A549 (cell line): ENCODE results near the gene HDHD2. TPM values are rescaled to one million over a fixed set of nuclear protein-coding genes. Genes with fewer than 3 reads are reported as not detected.

Experiments
- ATAC-seq, 2 experiments: fragments of 200-7000 bp in 1 of 2; fragments of >200 bp in 1 of 2; cut with Nextera tagmentation in 1 of 2; cut with Tn5 transposase in 1 of 2; 3 replicates each; pipeline versions ENCODE4 v1.8.0 to v1.9.1; 2018 to 2020; ENCODE audit warnings: mild to moderate bottlenecking in 1 of 2, moderate library complexity in 1 of 2
- CTCF ChIA-PET: fragments of 300-600 bp; sonication (Branson Sonifier 250); formaldehyde crosslinking; extraction: SDS; loops from one replicate; lab custom pipeline; 2021; ENCODE audit warnings: antibody characterized with exemption, inconsistent platforms; lab: Yijun Ruan, JAX
- POLR2A ChIA-PET: fragments of 350-600 bp; formaldehyde crosslinking; extraction: SDS; loops from one replicate; lab custom pipeline; 2021; ENCODE audit warnings: antibody characterized with exemption, inconsistent platforms; lab: Yijun Ruan, JAX
- DNase-seq, 2 experiments: peaks; one replicate each; pipeline versions ENCODE4 v3.0.0 to v3.0.0-alpha.2; 2011 to 2016; ENCODE audit warnings: low read depth in 1 of 2, low spot score in 1 of 2
- FAIRE-seq: peaks from 2 replicates; lab custom pipeline; 2011; peaks lifted over from hg19 to GRCh38; lab: Jason Lieb, UNC
- H3K27ac ChIP-seq, 2 experiments: fragments of >200 bp; sonication (Bioruptor Twin); formaldehyde crosslinking; 3 replicates each; pipeline ENCODE4 v1.5.1; 2016 to 2017
- H3K4me1 ChIP-seq: fragments of >200 bp; sonication (Bioruptor Twin); formaldehyde crosslinking; 3 replicates; pipeline ENCODE4 v1.6.1; 2016
- H3K4me2 ChIP-seq: fragments of >200 bp; sonication (Bioruptor Twin); formaldehyde crosslinking; 3 replicates; pipeline ENCODE4 v1.6.1; 2016
- H3K4me3 ChIP-seq: fragments of >200 bp; sonication (Bioruptor Twin); formaldehyde crosslinking; 3 replicates; pipeline ENCODE4 v1.5.1; 2016
- H3K9me3 ChIP-seq: fragments of >200 bp; sonication (Bioruptor Twin); formaldehyde crosslinking; 3 replicates; pipeline ENCODE4 v1.6.1; 2016
- BHLHE40 ChIP-seq: IDR thresholded peaks from 2 replicates; pipeline ENCODE4 v1.6.1; 2012; ENCODE audit warnings: low read depth, low read length, inconsistent platforms
- CHD2 ChIP-seq: fragments of 150-350 bp; IDR thresholded peaks from 2 replicates; pipeline ENCODE4 v1.6.1; 2014; ENCODE audit warnings: low read length; ENCODE audit not compliant: partially characterized antibody
- EHMT2 ChIP-seq: fragments of 200-600 bp; sonication (generic); IDR thresholded peaks from 2 replicates; pipeline ENCODE4 v1.6.1; 2016; ENCODE audit warnings: antibody characterized with exemption, low read depth, mild to moderate bottlenecking, moderate library complexity
- EP300 ChIP-seq, 2 experiments: fragments of >200 bp; sonication (Bioruptor Twin); formaldehyde crosslinking; IDR thresholded peaks; 2 replicates in 1 of 2; 3 replicates in 1 of 2; pipeline ENCODE4 v1.6.1; 2016 to 2017
- ESRRA ChIP-seq: fragments of 150-350 bp; IDR thresholded peaks from 2 replicates; pipeline ENCODE4 v1.6.1; 2014; ENCODE audit warnings: mild to moderate bottlenecking, low read length, borderline replicate concordance
- FOSL2 ChIP-seq, 2 experiments: fragments of 450-650 bp in 1 of 2; fragments of >200 bp in 1 of 2; sonication (Bioruptor Twin) in 1 of 2; formaldehyde crosslinking; IDR thresholded peaks; 2 replicates each; pipeline versions ENCODE4 v1.5.0 to v1.6.1; 2016 to 2020; ENCODE audit warnings: mild to moderate bottlenecking in 1 of 2, moderate library complexity in 1 of 2
- FOXS1 ChIP-seq: fragments of 250-450 bp; sonication (Bioruptor Pico); IDR thresholded peaks from 2 replicates; pipeline ENCODE4 v1.5.0; 2020; ENCODE audit warnings: mild to moderate bottlenecking, moderate library complexity
- GATA3 ChIP-seq: IDR thresholded peaks from 2 replicates; pipeline ENCODE4 v1.6.1; 2012; ENCODE audit warnings: borderline replicate concordance
- HDAC2 ChIP-seq: fragments of 200-600 bp; sonication (generic); IDR thresholded peaks from 2 replicates; pipeline ENCODE4 v1.6.1; 2016
- HEYL ChIP-seq: fragments of 250-450 bp; sonication (Bioruptor Pico); IDR thresholded peaks from 2 replicates; pipeline ENCODE4 v1.8.0; 2021; ENCODE audit warnings: mild to moderate bottlenecking, moderate library complexity
- HOXA7 ChIP-seq: fragments of 250-450 bp; sonication (Bioruptor Pico); IDR thresholded peaks from 2 replicates; pipeline ENCODE4 v1.5.0; 2020; ENCODE audit warnings: mild to moderate bottlenecking, moderate library complexity
- HOXB13 ChIP-seq: fragments of 250-450 bp; sonication (Bioruptor Pico); IDR thresholded peaks from 2 replicates; pipeline ENCODE4 v1.5.0; 2020; ENCODE audit warnings: low read depth, mild to moderate bottlenecking, moderate library complexity
- JUNB ChIP-seq: fragments of >200 bp; sonication (Bioruptor Twin); formaldehyde crosslinking; IDR thresholded peaks from 2 replicates; pipeline ENCODE4 v1.6.1; 2016
- KDM1A ChIP-seq: fragments of 200-600 bp; sonication (generic); IDR thresholded peaks from 2 replicates; pipeline ENCODE4 v1.6.1; 2016; ENCODE audit warnings: low read depth, mild to moderate bottlenecking
- MAFK ChIP-seq: fragments of 450-650 bp; IDR thresholded peaks from 2 replicates; pipeline ENCODE4 v1.6.1; 2014; ENCODE audit not compliant: partially characterized antibody
- MAZ ChIP-seq: fragments of 150-350 bp; IDR thresholded peaks from 2 replicates; pipeline ENCODE4 v1.6.1; 2014; ENCODE audit warnings: antibody characterized with exemption, low read depth, low read length, borderline replicate concordance
- MYC ChIP-seq: IDR thresholded peaks from 2 replicates; pipeline ENCODE4 v1.6.1; 2012; ENCODE audit warnings: mild to moderate bottlenecking, inconsistent platforms, low read length, improper control_type of control experiment, borderline replicate concordance
- NFE2L2 ChIP-seq: fragments of 150-350 bp; conservative IDR thresholded peaks from 2 replicates; pipeline ENCODE4 v1.6.1; 2014; ENCODE audit warnings: low read length
- NPAS2 ChIP-seq: fragments of 250-450 bp; sonication (Bioruptor Pico); IDR thresholded peaks from 2 replicates; pipeline ENCODE4 v1.8.0; 2022; ENCODE audit warnings: mild to moderate bottlenecking, moderate library complexity, borderline replicate concordance
- NR3C1 ChIP-seq: fragments of >200 bp; sonication (Bioruptor Twin); formaldehyde crosslinking; IDR thresholded peaks from 3 replicates; pipeline ENCODE4 v1.6.1; 2017
- PHF8 ChIP-seq: fragments of 200-600 bp; sonication (generic); IDR thresholded peaks from 2 replicates; pipeline ENCODE4 v1.6.1; 2016; ENCODE audit warnings: low read depth, mild to moderate bottlenecking, antibody characterized with exemption, moderate library complexity, borderline replicate concordance
- RCOR1 ChIP-seq: fragments of 150-350 bp; IDR thresholded peaks from 2 replicates; pipeline ENCODE4 v1.6.1; 2014; ENCODE audit warnings: antibody characterized with exemption, low read length, low read depth
- RFX5 ChIP-seq: fragments of 450-650 bp; IDR thresholded peaks from 2 replicates; pipeline ENCODE4 v1.7.1; 2014; ENCODE audit warnings: antibody characterized with exemption, mild to moderate bottlenecking, moderate library complexity
- RNF2 ChIP-seq: fragments of 200-600 bp; sonication (generic); IDR thresholded peaks from 2 replicates; pipeline ENCODE4 v1.6.1; 2016; ENCODE audit warnings: low read depth, mild to moderate bottlenecking, antibody characterized with exemption, moderate library complexity, borderline replicate concordance
- SMC3 ChIP-seq: fragments of >200 bp; sonication (Bioruptor Twin); formaldehyde crosslinking; IDR thresholded peaks from 3 replicates; pipeline ENCODE4 v1.6.1; 2018; ENCODE audit warnings: inconsistent platforms
- ZC3H11A ChIP-seq: fragments of 450-650 bp; IDR thresholded peaks from 2 replicates; pipeline ENCODE4 v1.6.1; 2014; ENCODE audit warnings: antibody characterized with exemption, mild to moderate bottlenecking
- ZNF302 ChIP-seq: fragments of 250-450 bp; sonication (Bioruptor Pico); IDR thresholded peaks from 2 replicates; pipeline ENCODE4 v1.9.0; 2021; ENCODE audit warnings: inconsistent platforms, mild to moderate bottlenecking, moderate library complexity
- ZSCAN20 ChIP-seq: fragments of 250-450 bp; sonication (Bioruptor Pico); IDR thresholded peaks from 2 replicates; pipeline ENCODE4 v1.8.0; 2022; ENCODE audit warnings: mild to moderate bottlenecking, moderate library complexity
- WGBS: methylation state at CpG from one replicate; pipeline ENCODE4 v1.1.6; 2017; ENCODE audit errors: missing lambda C conversion rate; 5-methylcytosine and 5-hydroxymethylcytosine counted together
- polyA plus RNA-seq, 4 experiments: library from polyadenylated mRNA; depleted of rRNA in 3 of 4; stranded (reverse); fragments of >200 nt; fragmentation: RNase III in 1 of 4; extraction: RNeasy Plus Mini Kit Qiagen cat#74134 plus additional on column Dnase treatment in 1 of 4; gene quantifications; 2 replicates in 3 of 4; 3 replicates in 1 of 4; pipeline ENCODE4 v1.2.3, GENCODE V29; 2011 to 2017
- TF ChIP-seq, protein P1 (sequence below): IDR thresholded peaks from 2 replicates; pipeline ENCODE4 v1.6.1; 2012; ENCODE audit warnings: low read depth, borderline replicate concordance
- TF ChIP-seq, protein P2 (sequence below): fragments of 450-650 bp; IDR thresholded peaks from 2 replicates; pipeline ENCODE4 v1.6.1; 2014; ENCODE audit warnings: antibody characterized with exemption
- TF ChIP-seq, protein P3 (sequence below): IDR thresholded peaks from 2 replicates; pipeline ENCODE4 v1.6.1; 2012

Gene HDHD2
- polyA plus RNA-seq, 2 of the 4 experiments (the other 2 are of a cell fraction): 12.0 to 16.1 TPM

DNA sequence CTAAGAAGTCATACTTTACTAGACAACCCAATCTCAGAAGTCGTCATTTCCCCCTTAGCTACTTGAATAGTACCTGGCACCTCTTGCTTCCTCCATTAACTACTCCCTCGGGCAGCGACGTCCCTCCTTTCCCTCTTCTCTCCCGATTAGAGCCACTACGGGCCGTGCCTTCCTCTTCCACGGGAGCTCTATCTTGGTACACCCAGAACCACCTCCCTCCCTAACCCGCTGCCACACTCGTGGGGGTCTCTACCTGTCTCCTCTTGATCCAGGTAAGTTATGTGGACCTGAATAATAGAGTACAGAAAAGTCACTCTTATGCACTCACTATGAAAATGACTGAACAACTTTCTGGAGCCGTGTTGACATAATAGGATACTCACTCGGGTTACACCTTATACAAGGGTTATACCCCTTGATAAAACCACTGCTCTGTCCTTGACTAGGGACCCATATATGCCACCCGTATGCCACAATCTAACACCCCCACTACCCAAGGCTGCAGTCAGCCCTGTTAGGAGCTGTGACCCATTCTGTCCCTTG, 595 bp upstream of the HDHD2 start:
- H3K4me3 ChIP-seq: peak overlapping the region; percentile 54
- WGBS: 6% methylated on average over 9 of the region's 13 CpGs
- FAIRE-seq (no peak), ATAC-seq (peak; percentile 48 to 56), DNase-seq (no peak)
- peak overlapping the region; percentile 79 to 87 for H3K27ac ChIP-seq
- no peaks in the 10 kb centered on the region for H3K9me3 ChIP-seq
- H3K4me1 ChIP-seq: peaks cover 8% of the 10 kb centered on the region; the same call in 1 of the 3 replicates
- CTCF ChIA-PET: interaction anchor here (0.9 to 1.2 kb wide), 3 partner anchors 15 to 54 kb away, joined by 3 read pairs; no protein-coding TSS in a partner anchor
- TF ChIP-seq NPAS2 (CRISPR knock-in tag) (no peak), JUNB (no peak), PHF8 (no peak), GATA3 (no peak), RFX5 (no peak), ZNF302 (no peak), ZC3H11A (no peak), HDAC2 (no peak), ESRRA (no peak), RCOR1 (no peak), BHLHE40 (no peak), MAZ (no peak), RNF2 (no peak), NFE2L2 (no peak), HOXB13 (CRISPR knock-in tag) (no peak)
- TF ChIP-seq, protein P1, sequence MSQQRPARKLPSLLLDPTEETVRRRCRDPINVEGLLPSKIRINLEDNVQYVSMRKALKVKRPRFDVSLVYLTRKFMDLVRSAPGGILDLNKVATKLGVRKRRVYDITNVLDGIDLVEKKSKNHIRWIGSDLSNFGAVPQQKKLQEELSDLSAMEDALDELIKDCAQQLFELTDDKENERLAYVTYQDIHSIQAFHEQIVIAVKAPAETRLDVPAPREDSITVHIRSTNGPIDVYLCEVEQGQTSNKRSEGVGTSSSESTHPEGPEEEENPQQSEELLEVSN: no peak
- TF ChIP-seq, protein P2, sequence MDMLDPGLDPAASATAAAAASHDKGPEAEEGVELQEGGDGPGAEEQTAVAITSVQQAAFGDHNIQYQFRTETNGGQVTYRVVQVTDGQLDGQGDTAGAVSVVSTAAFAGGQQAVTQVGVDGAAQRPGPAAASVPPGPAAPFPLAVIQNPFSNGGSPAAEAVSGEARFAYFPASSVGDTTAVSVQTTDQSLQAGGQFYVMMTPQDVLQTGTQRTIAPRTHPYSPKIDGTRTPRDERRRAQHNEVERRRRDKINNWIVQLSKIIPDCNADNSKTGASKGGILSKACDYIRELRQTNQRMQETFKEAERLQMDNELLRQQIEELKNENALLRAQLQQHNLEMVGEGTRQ: no peak
- POLR2A ChIA-PET: interaction anchor here (0.9 to 1.5 kb wide), 6 partner anchors 13 to 655 kb away, joined by 3 to 7 read pairs (median 4); no protein-coding TSS in a partner anchor
- H3K4me2 ChIP-seq: peak overlapping the region; percentile 80

DNA sequence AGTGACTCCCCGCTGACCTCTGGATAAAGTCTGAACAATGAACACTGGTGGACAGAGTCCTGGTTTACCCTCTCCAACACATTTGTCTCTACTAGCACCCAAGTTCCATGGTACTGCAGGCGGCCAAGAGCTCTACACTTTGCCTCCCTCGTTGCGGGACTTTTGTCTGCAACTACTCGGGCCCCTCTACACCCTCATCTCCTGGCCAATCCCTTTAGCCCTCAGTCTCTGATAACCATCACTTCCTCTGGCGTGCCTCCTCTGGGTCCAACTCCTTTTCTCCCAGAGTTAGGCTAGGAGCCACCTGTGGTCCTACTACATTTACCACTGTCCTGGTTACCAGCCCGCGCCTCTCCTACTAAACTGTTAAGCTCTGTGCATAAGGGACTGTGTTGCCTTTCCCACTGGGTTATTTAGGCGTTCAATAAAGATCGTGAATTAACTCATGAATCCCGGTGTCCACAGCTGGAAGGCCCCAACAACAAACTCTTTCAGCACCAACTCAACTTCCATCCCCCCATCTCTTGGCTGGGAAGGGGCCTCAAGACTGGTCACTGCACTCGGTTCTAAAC, 757 bp downstream of the HDHD2 start:
- peak in 1 of 2 experiments; percentile 17; a peak in 4 of 6 replicates for ATAC-seq
- no peak for FAIRE-seq
- WGBS: 28% methylated on average over 12 of the region's 12 CpGs

More for the DNA sequence above, 757 bp downstream of the HDHD2 start:
- no peak for TF ChIP-seq KDM1A
- TF ChIP-seq, protein P2: no peak
- TF ChIP-seq HOXA7 (CRISPR knock-in tag): no peak
- no peak for TF ChIP-seq NPAS2 (CRISPR knock-in tag)
- TF ChIP-seq EHMT2: no peak
- TF ChIP-seq NR3C1: no peak
- TF ChIP-seq RCOR1: no peak
- TF ChIP-seq GATA3: no peak
- no peak for TF ChIP-seq MAFK
- TF ChIP-seq CHD2: no peak
- TF ChIP-seq SMC3: no peak
- TF ChIP-seq, protein P3, sequence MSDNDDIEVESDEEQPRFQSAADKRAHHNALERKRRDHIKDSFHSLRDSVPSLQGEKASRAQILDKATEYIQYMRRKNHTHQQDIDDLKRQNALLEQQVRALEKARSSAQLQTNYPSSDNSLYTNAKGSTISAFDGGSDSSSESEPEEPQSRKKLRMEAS: no peak
- TF ChIP-seq ZSCAN20 (CRISPR knock-in tag): no peak
- no peak for TF ChIP-seq FOXS1 (CRISPR knock-in tag)
- TF ChIP-seq HEYL: no peak
- TF ChIP-seq EP300 (IDR thresholded peaks at IDR 0.05): no peak
- no peak for TF ChIP-seq NFE2L2
- no peak for TF ChIP-seq MYC
- TF ChIP-seq FOSL2 (IDR thresholded peaks at IDR 0.05): no peak
- no peak for TF ChIP-seq FOSL2 (CRISPR knock-in tag; IDR thresholded peaks at IDR 0.05)
- TF ChIP-seq, all 56 proteins: peak for 0
- no peaks in the 10 kb centered on the region for H3K9me3 ChIP-seq
- H3K4me3 ChIP-seq: peak overlapping the region; percentile 54
- peak overlapping the region; percentile 80 for H3K4me2 ChIP-seq
- DNase-seq: peak in 1 of 2 experiments; percentile 1
- POLR2A ChIA-PET: interaction anchor here (0.5 to 1.5 kb wide), 10 partner anchors 14 to 657 kb away, joined by 3 to 8 read pairs (median 4); partner anchors contain the start of genes KATNAL2 and PIAS2
- CTCF ChIA-PET: interaction anchor here (0.7 to 1.2 kb wide), 3 partner anchors 15 to 55 kb away, joined by 3 to 5 read pairs (median 4); no protein-coding TSS in a partner anchor
- H3K4me1 ChIP-seq: peaks cover 8% of the 10 kb centered on the region; the same call in 1 of the 3 replicates
- H3K27ac ChIP-seq: peak overlapping the region; percentile 79 to 87
